Measurements from ENCODE around the gene PGA4.
"Not testable (repeated sequence)": the region's sequence is repeated elsewhere in the genome, so short reads cannot be mapped to it uniquely, and the experiment has no call there.

GRCh38 chr11:61218306-61218705 is 3.8 kb upstream of the PGA4 start:
- TF ChIP-seq CTCF (conservative IDR thresholded peaks at IDR 0.05); ZFX (IDR thresholded peaks at IDR 0.05): not testable (repeated sequence)

All from C4-2B (cell line).